ENCODE data around the gene ST6GAL2. TPM values are rescaled to one million over a fixed set of nuclear protein-coding genes. Genes with fewer than 3 reads are reported as not detected.
A peak's percentile ranks its signal among the peaks of the same experiment; 100 is the strongest.

The ST6GAL2 gene
- polyA plus RNA-seq, 1 of the 3 experiments (the other 2 are of a cell fraction) = 0.77 TPM

DNA sequence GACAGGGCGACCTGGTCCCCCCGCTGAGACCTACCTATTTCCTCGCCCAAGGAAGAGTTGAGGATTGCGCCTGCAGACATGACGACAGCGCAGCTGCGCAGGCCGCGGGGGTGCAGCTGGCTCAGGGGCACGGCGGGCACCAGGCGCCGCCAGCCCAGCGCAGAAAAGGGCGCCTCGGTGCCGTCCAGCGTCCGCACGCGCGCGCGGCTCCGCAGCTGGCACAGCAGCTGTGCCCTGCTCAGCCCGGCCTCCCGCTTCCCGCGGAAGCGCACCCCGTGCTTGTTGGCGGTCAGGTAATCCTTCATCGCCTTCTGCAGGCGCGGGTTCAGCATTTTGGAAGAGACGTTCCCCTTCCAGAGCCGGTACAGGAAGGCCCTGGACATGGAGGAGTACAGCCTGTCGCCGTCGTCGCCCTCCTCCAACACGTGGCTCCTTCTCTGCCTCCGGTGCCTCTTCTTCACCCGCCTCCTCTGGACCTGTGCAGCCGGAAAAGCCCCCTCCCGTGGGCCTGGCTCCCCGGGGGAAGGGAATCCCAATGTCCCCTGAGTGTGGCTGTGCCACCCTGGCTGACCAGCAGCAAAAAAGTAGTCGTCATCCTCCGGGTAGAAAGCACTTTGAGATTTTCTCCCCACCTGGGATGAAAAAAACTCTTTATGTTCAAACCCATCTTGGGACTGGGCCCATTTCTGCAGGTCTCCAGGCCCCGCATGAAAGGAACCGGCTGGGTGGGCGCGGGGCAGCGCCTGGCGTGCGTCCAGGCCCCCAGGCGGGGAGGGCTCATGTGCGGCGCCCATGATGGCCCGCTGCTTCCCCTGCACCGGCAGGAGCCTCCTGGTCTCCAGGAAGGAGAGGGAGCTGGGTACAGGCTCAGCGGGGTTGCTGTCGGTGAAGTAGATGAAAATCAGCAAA lies 42.7 kb downstream of the ST6GAL2 start:
- ChIA-PET POLR2A (no interaction called here), CTCF (no interaction called here)
- H3K4me3 ChIP-seq (ENCODE audit: low read depth in 2 of 2, low read length in 1 of 2) = no peak overlapping the region
- H3K79me2 ChIP-seq (ENCODE audit: insufficient read depth) = no peaks in the 10 kb centered on the region
- H2AFZ ChIP-seq (ENCODE audit: low read depth) = no peak overlapping the region
- H3K4me2 ChIP-seq = no peak overlapping the region
- no peaks in the 10 kb centered on the region for H3K36me3 ChIP-seq (replicated peaks in 1 of 2; ENCODE audit: control insufficient read depth in 1 of 2, insufficient read depth in 2 of 2, low read length in 1 of 2)
- H3K4me1 ChIP-seq (ENCODE audit: control insufficient read depth in 1 of 2, insufficient read depth in 2 of 2, low read depth in 1 of 2, low read length in 1 of 2) = peaks cover 0 to 30% of the 10 kb centered on the region in 2 experiments; a peak in 2 of 4 replicates
- H3F3A ChIP-seq (replicated peaks; ENCODE audit: insufficient read depth) = no peaks in the 10 kb centered on the region
- 90% methylated on average over 51 of the region's 63 CpGs for whole genome bisulfite sequencing (ENCODE audit: low lambda C conversion rate)
- H3K27me3 ChIP-seq (ENCODE audit: insufficient read depth) = no peaks in the 10 kb centered on the region
- TF ChIP-seq, protein P1, sequence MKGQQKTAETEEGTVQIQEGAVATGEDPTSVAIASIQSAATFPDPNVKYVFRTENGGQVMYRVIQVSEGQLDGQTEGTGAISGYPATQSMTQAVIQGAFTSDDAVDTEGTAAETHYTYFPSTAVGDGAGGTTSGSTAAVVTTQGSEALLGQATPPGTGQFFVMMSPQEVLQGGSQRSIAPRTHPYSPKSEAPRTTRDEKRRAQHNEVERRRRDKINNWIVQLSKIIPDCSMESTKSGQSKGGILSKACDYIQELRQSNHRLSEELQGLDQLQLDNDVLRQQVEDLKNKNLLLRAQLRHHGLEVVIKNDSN (IDR thresholded peaks at IDR 0.05; ENCODE audit: borderline replicate concordance, low read depth) = no peak
- TF ChIP-seq JUND (IDR thresholded peaks at IDR 0.05) (no peak), SIN3A (IDR thresholded peaks at IDR 0.05; ENCODE audit: borderline replicate concordance, low read depth, low read length) (no peak)
- DNase-seq = peak; percentile 39
- no peak overlapping the region for H3K9ac ChIP-seq
- no peaks in the 10 kb centered on the region for H4K20me1 ChIP-seq (ENCODE audit: insufficient read depth)
- H3K9me2 ChIP-seq = no peaks in the 10 kb centered on the region
- H3K27ac ChIP-seq (ENCODE audit: low read depth in 2 of 2, low read length in 1 of 2) = no peak overlapping the region
- no peaks in the 10 kb centered on the region for H3K9me3 ChIP-seq

DNA sequence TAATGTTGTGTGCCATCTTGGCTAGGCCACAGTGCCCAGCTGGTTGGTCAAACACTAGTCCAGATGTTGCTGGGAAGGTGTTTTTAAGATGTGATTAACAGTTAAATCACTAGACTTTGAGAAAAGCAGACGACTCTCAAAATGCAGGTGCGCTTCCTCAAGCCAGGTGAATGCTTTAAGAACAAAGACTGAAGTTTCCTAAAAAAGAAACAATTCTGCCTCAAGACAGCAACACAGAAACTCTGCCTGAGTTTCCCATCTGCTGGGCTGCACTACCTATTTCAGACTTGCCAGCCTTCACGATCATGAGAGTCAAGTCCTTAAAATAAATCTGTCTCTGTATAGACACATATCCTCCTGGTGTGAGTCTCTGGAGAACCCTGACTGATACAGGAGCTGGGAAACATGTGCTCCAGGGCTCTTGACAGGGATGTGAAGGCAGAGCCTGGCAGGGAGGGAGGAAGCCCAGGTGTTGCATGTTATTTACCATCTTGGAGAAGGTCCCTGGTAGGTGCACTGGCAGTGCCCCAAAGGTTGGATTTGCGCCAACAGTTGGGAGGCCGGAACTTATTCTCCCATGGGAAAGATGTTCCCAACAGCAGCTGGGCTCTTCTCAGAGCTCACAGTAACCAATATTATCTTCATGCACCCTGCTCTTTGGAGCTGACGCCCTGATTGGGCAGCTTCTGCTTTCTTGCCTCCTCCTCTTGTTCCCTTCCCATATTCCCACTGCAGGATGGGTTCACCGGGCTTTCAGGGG lies 43.9 kb downstream of the ST6GAL2 start:
- POLR2A ChIA-PET = no interaction called here

More for the DNA sequence above, 43.9 kb downstream of the ST6GAL2 start:
- H3K4me1 ChIP-seq (ENCODE audit: control insufficient read depth in 1 of 2, insufficient read depth in 2 of 2, low read depth in 1 of 2, low read length in 1 of 2) = peaks cover 0 to 30% of the 10 kb centered on the region in 2 experiments; a peak in 2 of 4 replicates
- H3K36me3 ChIP-seq (replicated peaks in 1 of 2; ENCODE audit: control insufficient read depth in 1 of 2, insufficient read depth in 2 of 2, low read length in 1 of 2) = peaks cover 0 to 2% of the 10 kb centered on the region in 2 experiments
- no peaks in the 10 kb centered on the region for H3K79me2 ChIP-seq (ENCODE audit: insufficient read depth)
- H3K27me3 ChIP-seq (ENCODE audit: insufficient read depth) = no peaks in the 10 kb centered on the region
- no peak overlapping the region for H3K4me2 ChIP-seq
- 62% methylated on average over 6 of the region's 7 CpGs for WGBS (ENCODE audit: low lambda C conversion rate)
- H3K27ac ChIP-seq (ENCODE audit: low read depth in 2 of 2, low read length in 1 of 2) = no peak overlapping the region
- no peak overlapping the region for H3K9ac ChIP-seq
- DNase-seq = no peak
- TF ChIP-seq JUND (IDR thresholded peaks at IDR 0.05) (no peak), GATA2 (CRISPR knock-in tag; IDR thresholded peaks at IDR 0.05) (no peak), POLR2AphosphoS5 (IDR thresholded peaks at IDR 0.05; ENCODE audit: low read depth, low read length) (no peak), TEAD4 (IDR thresholded peaks at IDR 0.05; ENCODE audit: borderline replicate concordance, insufficient read depth) (no peak), ELF1 (IDR thresholded peaks at IDR 0.05) (no peak), FOXM1 (IDR thresholded peaks at IDR 0.05; ENCODE audit: low read depth) (no peak), TCF12 (IDR thresholded peaks at IDR 0.05) (no peak), YY1 (IDR thresholded peaks at IDR 0.05; ENCODE audit: low read depth) (no peak), RFX5 (IDR thresholded peaks at IDR 0.05; ENCODE audit: low read length) (no peak), SMC3 (IDR thresholded peaks at IDR 0.05; ENCODE audit: low read depth, low read length) (no peak)
- TF ChIP-seq, protein P2, sequence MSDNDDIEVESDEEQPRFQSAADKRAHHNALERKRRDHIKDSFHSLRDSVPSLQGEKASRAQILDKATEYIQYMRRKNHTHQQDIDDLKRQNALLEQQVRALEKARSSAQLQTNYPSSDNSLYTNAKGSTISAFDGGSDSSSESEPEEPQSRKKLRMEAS (IDR thresholded peaks at IDR 0.05; ENCODE audit: low read depth) = no peak
- H2AFZ ChIP-seq (ENCODE audit: low read depth) = no peak overlapping the region
- no peak overlapping the region for H3K4me3 ChIP-seq (ENCODE audit: low read depth in 2 of 2, low read length in 1 of 2)
- H3K9me2 ChIP-seq = no peaks in the 10 kb centered on the region
- H3F3A ChIP-seq (replicated peaks; ENCODE audit: insufficient read depth) = no peaks in the 10 kb centered on the region
- no peaks in the 10 kb centered on the region for H3K9me3 ChIP-seq
- CTCF ChIA-PET = interaction anchor here (1.1 kb wide), 1 partner anchor 40 kb away, joined by 3 read pairs; no protein-coding TSS in a partner anchor
- no peaks in the 10 kb centered on the region for H4K20me1 ChIP-seq (ENCODE audit: insufficient read depth)
